Mesendoderm (in vitro differentiated cells): Measurements from ENCODE around the gene HOXB13.
"Not testable (repeated sequence)": the region's sequence is repeated elsewhere in the genome, so short reads cannot be mapped to it uniquely, and the experiment has no call there.

Experiments
- DNase-seq: peaks from one replicate; pipeline ENCODE4 v3.0.0; 2013
- H2AK5ac ChIP-seq: 2 replicates; pipeline ENCODE4 v1.6.1; 2013; ENCODE audit warnings: low read length, inconsistent platforms
- H2BK120ac ChIP-seq: 2 replicates; pipeline ENCODE4 v1.6.1; 2013; ENCODE audit warnings: low read depth, mild to moderate bottlenecking, low read length, moderate library complexity, mixed read lengths
- H2BK15ac ChIP-seq: replicated peaks from 2 replicates; pipeline ENCODE4 v1.6.1; 2013; ENCODE audit warnings: low read depth, mild to moderate bottlenecking, moderate library complexity
- H2BK5ac ChIP-seq: 2 replicates; pipeline ENCODE4 v1.6.1; 2013; ENCODE audit warnings: low read length, inconsistent platforms
- H3K18ac ChIP-seq: 2 replicates; pipeline ENCODE4 v1.6.1; 2013; ENCODE audit warnings: mild to moderate bottlenecking, low read length, mixed read lengths
- H3K23ac ChIP-seq: one replicate; pipeline ENCODE4 v1.6.1; 2013; ENCODE audit warnings: low read length
- H3K27ac ChIP-seq: 2 replicates; pipeline ENCODE4 v1.5.1; 2013; ENCODE audit warnings: low read depth, mild to moderate bottlenecking, inconsistent platforms, low read length, moderate library complexity
- H3K27me3 ChIP-seq: 2 replicates; pipeline ENCODE4 v1.6.1; 2013; ENCODE audit warnings: low read length, control low read depth, mild to moderate bottlenecking, inconsistent platforms; ENCODE audit not compliant: insufficient read depth, poor library complexity
- H3K36me3 ChIP-seq: 2 replicates; pipeline ENCODE4 v1.6.1; 2013; ENCODE audit warnings: low read length, inconsistent platforms; ENCODE audit not compliant: control insufficient read depth, insufficient read depth
- H3K4ac ChIP-seq: one replicate; pipeline ENCODE4 v1.6.1; 2013; ENCODE audit warnings: low read depth, mild to moderate bottlenecking, low read length, moderate library complexity
- H3K4me1 ChIP-seq: 2 replicates; pipeline ENCODE4 v1.6.1; 2013; ENCODE audit warnings: low read depth, low read length, inconsistent platforms; ENCODE audit not compliant: control insufficient read depth
- H3K4me2 ChIP-seq: 2 replicates; pipeline ENCODE4 v1.6.1; 2013; ENCODE audit warnings: low read length
- H3K4me3 ChIP-seq: 2 replicates; pipeline ENCODE4 v1.5.1; 2013; ENCODE audit warnings: mild to moderate bottlenecking, low read length
- H3K56ac ChIP-seq: one replicate; pipeline ENCODE4 v1.6.1; 2013; ENCODE audit warnings: low read length
- H3K79me1 ChIP-seq: 2 replicates; pipeline ENCODE4 v1.6.1; 2013; ENCODE audit warnings: low read length, inconsistent platforms
- H3K79me2 ChIP-seq: 2 replicates; pipeline ENCODE4 v1.6.1; 2013; ENCODE audit warnings: mild to moderate bottlenecking, low read length; ENCODE audit not compliant: control insufficient read depth, insufficient read depth
- H3K9ac ChIP-seq: 2 replicates; pipeline ENCODE4 v1.6.1; 2013; ENCODE audit warnings: low read length, inconsistent platforms
- H4K5ac ChIP-seq: one replicate; pipeline ENCODE4 v1.6.1; 2013; ENCODE audit warnings: low read length
- H4K8ac ChIP-seq: one replicate; pipeline ENCODE4 v1.6.1; 2013; ENCODE audit warnings: low read depth, mild to moderate bottlenecking, control low read depth, low read length, moderate library complexity
- WGBS: extraction: QIAGEN DNeasy Blood & Tissue Kit; methylation state at CpG from one replicate; pipeline ENCODE4 v1.1.7; 2013; ENCODE audit warnings: low lambda C conversion rate, missing lambda C conversion rate; ENCODE audit not compliant: insufficient coverage; ENCODE audit errors: extremely low coverage; 5-methylcytosine and 5-hydroxymethylcytosine counted together

Gene HOXB13

GRCh38 chr17:48718227-48718760 lies 10.3 kb downstream of the HOXB13 start:
- Histone ChIP-seq H2AK5ac (no peak overlapping the region), H3K79me2 (no peaks in the 10 kb centered on the region), H3K4me3 (peak overlapping the region; percentile 14), H3K4ac (peak overlapping the region; percentile 38), H3K27me3 (no peaks in the 10 kb centered on the region), H4K8ac (no peak overlapping the region), H3K4me1 (peaks cover 2% of the 10 kb centered on the region), H2BK15ac (no peak overlapping the region), H2BK5ac (peak overlapping the region; percentile 69), H3K23ac (no peak overlapping the region), H3K4me2 (peak overlapping the region; percentile 29), H2BK120ac (no peak overlapping the region), H3K27ac (peak overlapping the region; percentile 97), H3K18ac (peak overlapping the region; percentile 19), H3K56ac (peak overlapping the region; percentile 89), H4K5ac (no peak overlapping the region), H3K36me3 (no peaks in the 10 kb centered on the region), H3K79me1 (no peaks in the 10 kb centered on the region), H3K9ac (peak overlapping the region; percentile 83)
- WGBS, result no CpG with 5 or more reads among the region's 24 CpGs
- DNase-seq, result no peak

DNA sequence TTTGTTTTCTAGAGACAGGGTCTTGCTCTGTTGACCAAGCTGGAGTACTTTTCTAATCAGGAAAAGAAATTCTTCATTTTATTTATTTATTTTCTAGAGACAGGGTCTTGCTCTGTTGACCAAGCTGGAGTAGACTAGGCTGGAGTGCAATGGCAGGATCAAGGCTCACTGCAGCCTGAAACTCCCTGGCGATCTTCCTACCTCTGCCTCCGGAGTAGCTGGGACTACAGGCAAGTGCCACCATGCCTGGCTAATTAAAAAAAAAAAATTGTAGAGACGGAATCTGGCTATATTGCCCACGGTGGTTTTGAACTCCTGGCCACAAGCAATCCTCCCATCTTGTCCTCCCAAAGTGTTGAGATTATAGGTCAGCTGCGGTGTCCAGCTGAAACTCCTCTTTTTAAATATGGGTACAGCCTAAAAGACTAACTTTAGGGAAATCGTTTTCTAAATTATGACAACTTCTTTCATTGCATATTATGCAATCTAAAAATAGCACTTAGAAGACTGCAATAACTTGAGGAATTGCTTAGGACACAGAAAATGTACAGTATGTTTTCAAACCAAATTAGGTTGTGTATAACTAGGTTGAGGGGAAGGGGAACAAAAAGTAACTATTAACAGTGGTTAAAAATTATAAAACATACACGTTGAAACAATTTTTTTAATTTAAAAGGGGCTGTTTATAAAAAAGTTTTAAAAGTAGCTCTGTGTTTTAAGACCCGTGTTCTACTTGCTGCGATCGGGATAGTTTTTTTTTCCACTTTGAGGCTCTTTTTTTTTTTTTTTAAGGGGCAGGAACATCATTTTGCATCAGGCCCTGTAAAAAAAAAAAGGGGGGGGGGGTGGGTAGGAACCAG lies 11.0 kb downstream of the HOXB13 start:
- Histone ChIP-seq H3K79me1 (no peaks in the 10 kb centered on the region), H3K79me2 (no peaks in the 10 kb centered on the region), H2BK5ac (no peak overlapping the region), H4K8ac (no peak overlapping the region), H3K4me3 (no peak overlapping the region), H3K27me3 (no peaks in the 10 kb centered on the region), H3K56ac (peak overlapping the region; percentile 10), H3K27ac (no peak overlapping the region), H3K9ac (no peak overlapping the region), H3K4me2 (no peak overlapping the region), H3K4ac (no peak overlapping the region), H3K23ac (no peak overlapping the region), H3K36me3 (no peaks in the 10 kb centered on the region), H2BK15ac (no peak overlapping the region), H2AK5ac (no peak overlapping the region), H4K5ac (no peak overlapping the region), H2BK120ac (no peak overlapping the region), H3K18ac (peak overlapping the region; percentile 19), H3K4me1 (peaks cover 2% of the 10 kb centered on the region)
- no CpG with 5 or more reads among the region's 10 CpGs for WGBS
- no peak for DNase-seq

- H3K4me3 ChIP-seq, H3K36me3 ChIP-seq, H3K4ac ChIP-seq, H3K4me2 ChIP-seq, H3K4me1 ChIP-seq, H3K56ac ChIP-seq, H4K8ac ChIP-seq, H2BK15ac ChIP-seq, H2BK120ac ChIP-seq, H3K9ac ChIP-seq, H3K79me1 ChIP-seq, H4K5ac ChIP-seq, H3K23ac ChIP-seq, H3K18ac ChIP-seq, H3K27me3 ChIP-seq, DNase-seq, H2AK5ac ChIP-seq, H3K79me2 ChIP-seq, H3K27ac ChIP-seq, H2BK5ac ChIP-seq: not testable (repeated sequence)
- WGBS, result no CpG with 5 or more reads among the region's 3 CpGs
These were observed 12.0 kb downstream of the HOXB13 start for GRCh38 chr17:48716549-48716948.

- Histone ChIP-seq H3K9ac (no peak overlapping the region), H3K4ac (no peak overlapping the region), H2BK5ac (no peak overlapping the region), H3K4me2 (no peak overlapping the region), H3K23ac (no peak overlapping the region), H3K36me3 (no peaks in the 10 kb centered on the region), H2AK5ac (no peak overlapping the region), H3K56ac (no peak overlapping the region), H3K79me2 (no peaks in the 10 kb centered on the region), H3K4me3 (no peak overlapping the region), H4K8ac (no peak overlapping the region), H3K18ac (no peak overlapping the region), H2BK120ac (no peak overlapping the region), H3K27ac (no peak overlapping the region), H4K5ac (no peak overlapping the region), H3K79me1 (no peaks in the 10 kb centered on the region), H3K4me1 (no peaks in the 10 kb centered on the region), H3K27me3 (no peaks in the 10 kb centered on the region), H2BK15ac (no peak overlapping the region)
- DNase-seq, result no peak
- WGBS, result no CpG with 5 or more reads among the region's 5 CpGs
These were observed 12.8 kb downstream of the HOXB13 start for GRCh38 chr17:48715496-48716399.

DNA sequence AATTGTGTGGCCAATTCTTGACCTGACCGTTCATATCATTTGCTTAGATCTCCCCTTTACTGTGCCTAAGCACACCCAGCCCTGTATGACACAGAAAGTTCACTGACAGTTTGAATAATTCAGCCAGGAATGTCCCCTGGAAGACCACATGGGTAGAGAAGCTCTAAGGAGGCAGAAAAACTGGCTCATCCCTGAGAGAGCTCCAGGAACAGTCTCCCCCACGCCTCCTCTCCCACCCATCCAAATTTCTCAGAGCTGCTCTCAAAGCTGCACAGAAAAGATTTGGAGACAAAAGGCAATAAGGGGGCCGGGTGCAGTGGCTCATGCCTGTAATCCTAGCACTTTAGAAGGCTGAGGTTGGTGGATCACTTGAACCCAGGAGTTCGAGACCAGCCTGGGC lies 17.4 kb downstream of the HOXB13 start:
- no peaks in the 10 kb centered on the region for H3K27me3 ChIP-seq
- H2BK15ac ChIP-seq, result no peak overlapping the region
- H3K4ac ChIP-seq, result no peak overlapping the region
- H3K9ac ChIP-seq, result no peak overlapping the region
- H2BK5ac ChIP-seq, result no peak overlapping the region
- H3K79me1 ChIP-seq, result no peaks in the 10 kb centered on the region
- no peaks in the 10 kb centered on the region for H3K79me2 ChIP-seq
- H2AK5ac ChIP-seq, result no peak overlapping the region
- H3K23ac ChIP-seq, result no peak overlapping the region
- WGBS, result no CpG with 5 or more reads among the region's 4 CpGs
- H3K36me3 ChIP-seq, result no peaks in the 10 kb centered on the region
- H3K18ac ChIP-seq, result no peak overlapping the region
- H3K4me1 ChIP-seq, result no peaks in the 10 kb centered on the region
- H3K4me3 ChIP-seq, result no peak overlapping the region
- no peak for DNase-seq
- no peak overlapping the region for H4K8ac ChIP-seq
- H3K4me2 ChIP-seq, result no peak overlapping the region
- H3K27ac ChIP-seq, result no peak overlapping the region
- H2BK120ac ChIP-seq, result no peak overlapping the region
- no peak overlapping the region for H3K56ac ChIP-seq
- no peak overlapping the region for H4K5ac ChIP-seq
